Measurements from ENCODE around the gene XG.

XG gene

DNA sequence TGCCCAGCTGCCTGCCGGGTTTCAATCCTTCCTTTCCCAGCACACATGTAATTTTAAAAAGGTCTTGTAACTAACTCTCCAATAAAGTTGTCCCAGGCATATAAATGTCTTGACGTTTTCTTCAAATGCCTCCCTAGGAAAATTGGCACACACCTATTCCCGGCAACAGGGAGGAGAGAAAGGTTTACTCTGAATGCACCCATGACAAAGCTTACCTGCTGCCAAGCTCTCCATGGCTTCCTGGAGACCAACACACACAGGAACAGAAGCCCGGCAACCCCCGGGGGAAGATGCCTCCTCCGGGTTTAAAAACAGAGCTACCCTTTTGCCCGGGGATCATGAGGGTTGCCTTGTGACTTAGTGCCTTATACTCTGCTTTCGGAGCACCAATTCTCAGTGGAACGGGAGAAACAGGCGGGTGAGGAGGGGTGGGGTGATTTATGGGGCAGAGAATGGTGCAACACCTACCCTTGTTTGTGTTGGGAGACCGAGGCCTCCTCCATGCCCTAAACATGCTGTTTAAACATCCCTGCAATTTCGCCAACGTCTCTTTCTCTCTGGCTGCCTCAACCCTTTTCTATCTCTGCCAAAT lies 72.1 kb downstream of the XG start:
- DNase-seq, result no peak

- no peak for DNase-seq
Measured at GRCh38 chrX:2824886-2825285, 73.0 kb downstream of the XG start.

DNA sequence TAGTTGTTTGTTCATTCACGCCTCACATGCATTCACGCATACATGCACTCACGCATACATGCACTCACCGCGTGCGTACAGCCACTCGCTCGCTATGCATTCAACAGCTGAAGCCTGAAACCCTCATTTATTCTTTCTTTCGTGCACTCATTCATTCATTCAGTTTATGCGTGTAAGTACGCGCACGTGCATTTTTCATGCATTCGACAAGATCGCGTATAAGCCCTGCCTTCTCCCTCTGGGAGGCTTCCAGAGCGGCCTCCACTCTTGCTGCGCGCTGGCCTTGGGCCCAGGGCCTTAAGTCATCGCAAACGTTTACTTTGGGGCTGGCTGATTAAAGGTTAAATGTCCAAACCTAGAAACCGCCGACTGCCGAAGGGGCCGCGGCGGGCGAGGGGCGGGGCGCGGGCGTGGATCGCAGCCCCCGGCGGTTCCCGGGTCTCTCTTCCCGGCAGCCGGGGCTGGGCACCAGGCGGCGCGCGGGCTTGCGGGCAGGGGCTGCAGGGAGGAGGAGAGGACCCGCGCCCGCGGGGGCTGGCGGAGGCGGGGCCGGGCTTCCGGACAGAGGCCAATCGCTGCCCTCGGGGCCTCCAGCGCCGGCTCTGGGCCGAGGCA lies 76.6 kb downstream of the XG start, which contains the start of gene GYG2:
Gene GYG2 (plus strand): TSS at position 587 of the 615 bp plus-strand sequence. CDS start 1,259 bp downstream, outside the sequence.
- DNase-seq, result no peak

DNA sequence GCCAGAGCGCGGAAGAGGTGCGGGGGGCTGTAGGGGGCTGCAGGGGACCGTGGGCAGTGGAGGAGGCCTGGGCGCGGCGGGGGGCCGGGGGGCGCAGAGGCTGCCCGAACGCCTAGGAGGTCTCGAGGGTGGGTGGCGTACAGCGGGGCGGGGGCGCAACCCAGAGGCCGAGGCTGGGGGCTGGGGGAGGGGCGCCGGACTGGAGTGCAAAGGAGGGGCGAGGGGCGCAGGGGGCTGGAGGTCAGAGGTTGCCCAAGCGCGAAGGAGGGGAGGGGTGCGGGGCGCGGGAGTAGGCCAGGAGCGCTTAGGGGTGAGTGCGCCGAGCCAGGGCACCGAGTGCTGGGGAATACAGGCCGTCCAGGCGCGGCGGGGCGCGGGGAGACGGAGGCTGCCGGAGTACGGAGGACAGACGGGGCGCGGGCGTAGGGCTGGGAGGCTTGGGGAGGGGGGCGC lies 77.1 kb downstream of the XG start:
- DNase-seq, result no peak

- DNase-seq, result no peak
Measured at GRCh38 chrX:2829469-2830246, 77.8 kb downstream of the XG start.

DNA sequence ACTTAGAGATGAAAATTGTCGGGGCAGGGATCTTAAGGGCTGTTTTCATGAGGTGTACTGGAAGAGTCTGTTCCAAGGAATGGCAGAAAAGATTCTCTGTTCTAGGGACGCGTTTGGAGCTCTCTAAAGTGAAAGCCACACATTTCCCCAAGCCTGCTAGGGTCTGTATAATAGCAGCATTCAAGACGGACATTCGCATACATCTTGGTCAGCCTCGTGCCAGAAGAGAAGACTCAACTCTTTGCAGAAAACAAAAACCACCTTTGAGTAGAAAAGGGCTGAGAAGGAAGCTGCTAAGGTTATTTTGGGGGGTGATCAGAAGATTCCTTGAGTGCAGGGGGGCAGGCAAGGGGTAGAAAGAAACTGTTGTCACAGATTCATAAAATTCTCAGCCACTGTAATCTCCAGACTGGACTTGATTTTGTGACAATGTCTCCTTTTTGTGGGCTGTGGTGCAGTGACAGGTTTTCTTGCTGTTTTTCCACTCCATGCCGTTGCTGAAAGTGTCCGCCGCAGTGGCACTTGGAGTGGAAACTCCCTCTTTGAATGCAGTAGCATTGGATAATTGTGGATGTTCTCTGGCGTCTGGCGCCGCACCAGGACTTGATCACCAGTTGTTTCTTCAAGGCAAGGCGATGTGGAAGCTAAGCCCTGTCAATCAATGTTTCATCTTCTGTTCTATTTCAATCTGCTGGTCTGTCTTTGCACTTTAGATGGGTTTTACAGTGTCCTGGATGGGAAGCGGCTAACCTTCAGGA lies 79.8 kb downstream of the XG start:
- DNase-seq, result no peak

- DNase-seq, result no peak
Measured at GRCh38 chrX:2837961-2838360, 86.1 kb downstream of the XG start.

DNA sequence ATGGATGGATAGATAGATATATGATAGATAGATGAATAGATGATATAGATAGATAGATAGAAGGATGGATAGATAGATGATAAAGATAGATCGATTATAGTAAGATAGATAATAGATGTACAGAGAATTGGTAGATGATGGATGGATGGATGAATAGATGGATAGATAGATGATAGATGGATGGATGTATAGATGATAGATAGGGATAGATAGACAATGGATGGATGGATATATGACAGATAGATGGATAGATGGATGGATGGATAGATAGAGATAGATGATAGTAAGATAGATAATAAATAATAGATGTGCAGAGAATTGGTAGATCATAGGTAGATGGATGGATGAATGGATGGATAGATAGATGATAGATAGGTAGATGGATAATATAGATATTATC lies 89.1 kb downstream of the XG start:
- no peak for DNase-seq

DNA sequence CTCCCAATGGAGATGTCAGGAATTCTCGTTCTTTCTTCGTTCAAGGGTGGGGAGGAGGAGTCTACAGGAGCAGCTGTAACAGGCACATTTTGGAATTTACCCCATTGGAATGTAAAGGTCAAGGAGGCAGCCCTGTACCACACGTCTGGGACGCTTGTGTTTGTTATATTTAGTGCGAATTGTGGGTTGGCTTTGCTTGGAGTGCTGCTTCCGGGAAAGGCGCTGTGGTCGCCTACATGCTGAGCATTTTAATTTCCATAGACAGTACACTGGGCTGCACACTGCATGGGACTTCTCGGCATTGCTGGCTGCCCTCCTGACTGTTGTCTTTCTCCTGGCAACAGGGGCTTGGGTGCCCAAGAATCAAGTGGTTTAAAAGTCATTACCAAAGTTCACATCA lies 89.7 kb downstream of the XG start:
- DNase-seq, result no peak

DNA sequence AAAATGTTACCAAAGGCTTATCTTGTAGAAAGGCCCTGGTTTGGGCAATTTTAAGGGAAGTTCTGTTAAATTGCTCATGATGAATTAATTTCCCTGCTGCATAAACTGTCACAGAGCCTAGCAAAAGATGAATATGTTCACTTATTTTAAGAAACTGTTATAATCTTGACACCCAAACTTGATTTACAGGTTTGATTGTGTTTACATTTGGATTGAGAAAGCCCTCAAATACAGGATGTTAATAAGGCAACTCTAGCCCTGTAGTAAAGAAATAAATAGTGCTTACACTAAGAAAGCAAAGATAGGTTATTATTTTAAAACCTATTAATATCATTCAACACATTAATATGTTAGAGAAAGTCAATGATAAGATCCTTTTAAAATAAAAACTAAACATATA lies 95.2 kb downstream of the XG start:
- no peak for DNase-seq

- DNase-seq, result no peak
Measured at GRCh38 chrX:2848871-2849301, 97.0 kb downstream of the XG start.

GRCh38 chrX:2854918-2855317 lies 103.1 kb downstream of the XG start:
- DNase-seq, result no peak

DNA sequence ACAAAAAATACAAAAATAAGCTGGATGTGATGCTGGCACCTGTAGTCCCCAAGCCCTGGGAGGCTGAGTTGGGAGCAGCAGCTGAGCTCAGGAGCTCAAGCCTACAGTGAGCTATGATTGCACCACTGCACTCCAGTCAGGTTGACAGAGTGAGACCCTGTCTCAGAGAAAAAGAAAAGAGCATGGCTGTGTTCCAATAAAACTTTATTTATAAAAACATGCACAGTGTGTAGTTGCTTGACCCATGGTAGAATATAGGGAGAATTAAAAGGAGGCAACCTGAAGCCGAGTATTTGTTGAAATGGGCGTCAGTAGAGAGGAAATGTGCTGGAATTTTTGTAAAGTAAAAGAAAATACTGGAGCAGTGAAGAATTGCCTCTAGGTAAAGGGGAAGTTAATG lies 103.9 kb downstream of the XG start:
- no peak for DNase-seq

GRCh38 chrX:2857566-2857965 lies 105.7 kb downstream of the XG start:
- no peak for DNase-seq

DNA sequence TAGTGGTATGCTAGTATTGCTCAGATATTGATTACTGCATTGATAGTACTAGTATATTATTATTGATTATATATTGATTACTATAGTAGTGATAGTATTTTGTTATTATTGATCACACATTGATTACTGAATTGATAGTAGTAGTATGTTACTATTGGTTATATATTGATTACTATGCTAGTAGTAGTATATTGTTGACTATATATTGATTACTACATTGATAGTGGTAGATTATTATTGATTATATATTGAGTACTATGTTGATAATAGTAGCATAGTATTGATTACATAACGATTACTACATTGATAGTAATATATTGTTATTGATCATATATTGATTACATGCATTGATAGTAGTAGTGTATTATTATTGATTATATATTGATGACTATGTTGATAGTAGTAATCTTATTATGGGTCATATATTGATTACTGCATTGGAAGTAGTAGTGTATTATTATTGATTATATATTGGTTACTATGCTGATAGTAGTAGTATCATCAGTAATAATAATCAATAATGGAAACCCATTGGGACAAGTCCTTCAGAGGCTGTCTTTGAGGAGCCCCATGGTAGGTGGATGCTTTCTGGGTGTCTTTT lies 107.5 kb downstream of the XG start:
- DNase-seq, result no peak

- no peak for DNase-seq
Measured at GRCh38 chrX:2862404-2862803, 110.6 kb downstream of the XG start.

- DNase-seq, result no peak
Measured at GRCh38 chrX:2863646-2864045, 111.8 kb downstream of the XG start.
